NCI-H345 treated with DMSO at 0.1 percent for 48 hours (cell line): ENCODE measurements around the gene TPI1.

Experiments used
- DNase-seq: peaks from one replicate; lab custom pipeline; 2025; ENCODE audit not compliant: unreplicated experiment; lab: John Stamatoyannopoulos, UW

TPI1 gene

DNA sequence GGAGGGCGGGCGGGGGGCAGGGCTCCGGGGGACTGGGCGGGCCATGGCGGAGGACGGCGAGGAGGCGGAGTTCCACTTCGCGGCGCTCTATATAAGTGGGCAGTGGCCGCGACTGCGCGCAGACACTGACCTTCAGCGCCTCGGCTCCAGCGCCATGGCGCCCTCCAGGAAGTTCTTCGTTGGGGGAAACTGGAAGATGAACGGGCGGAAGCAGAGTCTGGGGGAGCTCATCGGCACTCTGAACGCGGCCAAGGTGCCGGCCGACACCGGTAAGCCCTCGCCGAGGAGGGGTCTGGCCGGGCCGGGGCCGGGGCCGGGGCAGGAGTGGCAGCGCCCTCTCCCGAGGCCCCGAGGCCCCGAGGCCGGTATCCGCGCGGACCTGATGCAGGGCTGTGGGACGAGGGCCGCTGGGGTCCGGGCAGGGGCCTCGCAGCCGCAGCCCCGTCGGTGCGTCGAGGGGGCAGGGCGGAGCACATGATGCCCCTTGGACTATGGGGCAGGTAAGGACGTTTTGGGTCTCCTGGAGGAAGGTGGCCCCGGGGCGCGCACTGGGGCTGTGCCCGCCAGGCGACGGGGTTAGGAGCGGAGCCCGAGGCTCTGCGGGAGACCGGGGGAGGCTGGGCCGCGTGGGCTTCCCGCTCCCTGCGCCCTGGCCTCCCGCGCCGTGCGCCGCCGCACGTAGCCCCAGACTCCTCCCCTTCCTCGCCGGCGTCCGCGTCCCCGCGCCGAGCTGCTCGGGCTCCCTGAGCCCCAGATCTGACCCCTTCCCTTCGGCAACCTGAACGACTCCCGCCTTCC lies at the start of gene TPI1:
TSS of gene TPI1 (plus strand) at position 119 of the 798 bp plus-strand sequence. CDS start at position 155, 36 bp downstream.
- peak; percentile 41 for DNase-seq

DNA sequence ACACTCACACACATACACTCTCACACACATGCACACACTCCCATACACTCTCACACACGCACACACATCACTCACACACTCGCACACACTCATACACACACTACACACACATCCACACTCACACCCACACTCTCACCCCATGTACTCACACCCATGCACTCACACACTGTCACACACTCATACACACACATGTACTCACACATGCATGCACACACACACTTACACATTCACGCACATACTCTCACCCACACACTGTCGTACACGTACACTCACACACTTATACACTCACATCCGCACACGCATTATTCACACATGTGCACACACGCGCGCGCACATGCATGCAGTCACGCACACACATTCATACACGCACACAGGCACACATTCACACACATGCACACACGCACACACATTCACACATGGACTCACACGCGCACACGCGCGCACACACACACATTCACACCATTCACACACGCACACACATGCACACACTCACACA lies 49.6 kb upstream of the TPI1 start:
- DNase-seq, result no peak

DNA sequence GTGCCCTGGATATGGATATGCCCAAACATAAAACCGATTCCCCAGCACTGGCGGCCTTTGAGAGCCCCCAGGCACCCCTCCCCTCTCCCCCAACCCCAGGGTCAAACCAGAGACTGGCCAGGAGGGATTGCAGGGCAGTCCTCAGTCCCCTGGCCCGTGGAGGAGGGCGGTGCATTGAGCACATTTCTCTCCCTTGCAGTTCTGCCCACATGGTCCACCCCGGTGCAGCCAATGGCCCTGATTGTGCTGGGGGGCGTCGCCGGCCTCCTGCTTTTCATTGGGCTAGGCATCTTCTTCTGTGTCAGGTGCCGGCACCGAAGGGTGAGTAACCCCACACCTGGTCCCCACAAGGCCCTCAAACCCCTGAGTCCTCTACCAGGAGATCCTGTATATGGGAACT lies 49.1 kb upstream of the TPI1 start:
- DNase-seq, result no peak

DNA sequence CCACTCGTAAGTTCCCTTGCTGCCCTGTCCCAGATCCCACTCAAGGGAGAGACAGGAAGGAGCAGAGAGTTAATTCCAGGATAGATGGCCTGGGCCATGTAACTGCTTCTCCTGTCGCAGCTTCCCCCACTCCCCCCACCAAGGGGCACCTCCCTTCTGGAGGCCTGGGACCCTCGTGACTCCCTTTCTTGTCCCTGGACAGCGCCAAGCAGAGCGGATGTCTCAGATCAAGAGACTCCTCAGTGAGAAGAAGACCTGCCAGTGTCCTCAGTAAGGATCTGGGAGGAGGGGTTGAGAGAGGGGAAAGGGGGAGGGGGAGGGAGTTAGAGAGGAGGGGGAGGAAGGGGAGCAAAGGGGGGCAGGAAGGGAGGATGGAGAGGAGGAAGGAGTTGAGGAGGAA lies 48.7 kb upstream of the TPI1 start:
- DNase-seq, result no peak

DNA sequence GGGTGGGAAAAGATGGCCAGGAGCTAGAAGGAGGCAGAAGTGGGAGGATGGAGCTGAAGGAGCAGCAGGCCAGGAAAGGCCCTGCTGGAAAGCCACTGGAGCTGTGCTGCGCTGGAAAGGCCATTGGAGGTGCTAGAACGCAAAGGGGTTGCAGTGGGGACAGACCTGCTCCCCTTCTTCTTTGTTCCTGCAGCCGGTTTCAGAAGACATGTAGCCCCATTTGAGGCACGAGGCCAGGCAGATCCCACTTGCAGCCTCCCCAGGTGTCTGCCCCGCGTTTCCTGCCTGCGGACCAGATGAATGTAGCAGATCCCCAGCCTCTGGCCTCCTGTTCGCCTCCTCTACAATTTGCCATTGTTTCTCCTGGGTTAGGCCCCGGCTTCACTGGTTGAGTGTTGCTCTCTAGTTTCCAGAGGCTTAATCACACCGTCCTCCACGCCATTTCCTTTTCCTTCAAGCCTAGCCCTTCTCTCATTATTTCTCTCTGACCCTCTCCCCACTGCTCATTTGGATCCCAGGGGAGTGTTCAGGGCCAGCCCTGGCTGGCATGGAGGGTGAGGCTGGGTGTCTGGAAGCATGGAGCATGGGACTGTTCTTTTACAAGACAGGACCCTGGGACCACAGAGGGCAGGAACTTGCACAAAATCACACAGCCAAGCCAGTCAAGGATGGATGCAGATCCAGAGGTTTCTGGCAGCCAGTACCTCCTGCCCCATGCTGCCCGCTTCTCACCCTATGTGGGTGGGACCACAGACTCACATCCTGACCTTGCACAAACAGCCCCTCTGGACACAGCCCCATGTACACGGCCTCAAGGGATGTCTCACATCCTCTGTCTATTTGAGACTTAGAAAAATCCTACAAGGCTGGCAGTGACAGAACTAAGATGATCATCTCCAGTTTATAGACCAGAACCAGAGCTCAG lies 48.0 kb upstream of the TPI1 start:
- no peak for DNase-seq

DNA sequence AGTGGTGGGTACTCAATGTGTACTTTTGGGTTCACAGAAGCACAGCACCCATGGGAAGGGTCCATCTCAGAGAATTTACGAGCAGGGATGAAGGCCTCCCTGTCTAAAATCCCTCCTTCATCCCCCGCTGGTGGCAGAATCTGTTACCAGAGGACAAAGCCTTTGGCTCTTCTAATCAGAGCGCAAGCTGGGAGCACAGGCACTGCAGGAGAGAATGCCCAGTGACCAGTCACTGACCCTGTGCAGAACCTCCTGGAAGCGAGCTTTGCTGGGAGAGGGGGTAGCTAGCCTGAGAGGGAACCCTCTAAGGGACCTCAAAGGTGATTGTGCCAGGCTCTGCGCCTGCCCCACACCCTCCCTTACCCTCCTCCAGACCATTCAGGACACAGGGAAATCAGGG lies 47.2 kb upstream of the TPI1 start:
- DNase-seq, result no peak

DNA sequence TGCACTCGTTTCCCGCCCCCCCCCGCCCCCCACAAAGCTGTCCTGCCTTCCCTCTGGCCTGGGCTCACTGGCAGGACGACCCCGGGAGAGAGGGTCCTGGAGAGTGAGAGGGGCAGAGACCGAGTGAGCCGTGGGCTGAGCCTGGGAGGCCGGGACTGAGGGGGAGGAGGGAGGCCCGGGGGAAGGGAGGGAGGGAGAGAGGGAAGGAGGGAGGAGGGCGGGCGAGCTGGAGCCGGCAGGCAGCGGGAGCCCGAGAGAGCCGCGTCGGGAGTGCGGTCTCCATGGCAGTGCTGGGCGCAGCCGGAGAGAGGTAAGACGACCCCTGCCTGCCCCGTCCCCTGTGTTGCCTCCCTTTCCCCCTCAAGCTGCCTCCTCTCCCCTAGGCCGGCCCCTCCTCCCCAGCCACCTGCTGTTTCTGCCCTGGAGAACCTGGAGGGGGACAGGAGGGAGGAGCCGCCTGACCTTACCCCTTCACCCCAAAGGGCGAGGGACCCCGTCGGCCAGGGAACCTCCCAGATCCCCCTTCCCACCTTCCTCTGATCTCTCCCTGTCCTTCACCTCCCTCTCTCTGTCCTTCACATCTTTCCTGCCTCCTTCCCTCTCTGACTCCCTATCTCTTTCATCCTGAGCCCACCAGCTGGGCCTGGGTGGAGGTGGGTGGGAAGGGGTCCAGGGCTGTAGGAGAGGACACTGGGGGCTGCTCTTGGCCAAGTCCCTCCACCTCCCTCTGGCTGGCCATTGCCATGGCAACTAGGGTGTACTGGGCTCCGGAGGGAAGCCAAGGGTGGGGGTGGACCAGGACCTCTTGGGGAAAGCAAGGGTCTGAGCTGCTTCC lies 45.5 kb upstream of the TPI1 start, which contains the start of gene GPR162:
TSS of gene GPR162 (plus strand) at position 231 of the 835 bp plus-strand sequence. CDS start 2,078 bp downstream, outside the sequence.
- DNase-seq, result peak; percentile 24

DNA sequence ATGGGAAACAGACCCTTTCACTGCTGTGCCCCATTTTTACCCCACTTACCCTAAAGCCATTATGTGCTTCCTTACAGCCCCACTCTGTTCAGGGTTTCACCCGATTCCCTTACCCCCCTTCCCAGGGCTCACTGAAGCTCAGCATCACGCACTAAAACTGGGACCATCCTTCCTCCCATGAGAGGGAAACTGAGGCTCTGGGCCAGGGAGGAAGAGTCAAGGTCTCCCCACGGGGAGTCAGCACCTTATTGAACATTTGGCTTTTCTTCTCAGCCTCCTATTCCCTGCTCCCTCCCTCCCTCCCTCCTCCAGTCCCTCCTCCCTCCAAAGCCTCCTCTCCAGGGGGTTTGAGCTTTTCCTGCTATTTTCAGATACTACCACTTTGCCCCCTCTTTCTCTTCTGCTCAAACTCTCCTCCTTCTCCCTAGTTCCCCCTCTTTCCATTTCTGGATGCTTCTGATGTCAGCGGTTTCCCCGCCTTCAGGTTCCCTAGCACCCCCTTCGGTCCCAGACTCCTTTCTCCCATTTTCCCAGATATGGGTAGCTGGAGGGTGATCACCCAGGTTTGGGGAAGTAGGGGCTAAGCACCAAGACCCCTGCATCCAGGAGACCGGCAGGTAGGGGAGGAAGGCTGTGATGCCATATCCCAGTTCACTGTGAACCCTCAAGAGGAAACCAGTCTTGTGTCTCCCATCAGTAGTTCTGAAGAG lies 44.8 kb upstream of the TPI1 start:
- DNase-seq, result no peak

DNA sequence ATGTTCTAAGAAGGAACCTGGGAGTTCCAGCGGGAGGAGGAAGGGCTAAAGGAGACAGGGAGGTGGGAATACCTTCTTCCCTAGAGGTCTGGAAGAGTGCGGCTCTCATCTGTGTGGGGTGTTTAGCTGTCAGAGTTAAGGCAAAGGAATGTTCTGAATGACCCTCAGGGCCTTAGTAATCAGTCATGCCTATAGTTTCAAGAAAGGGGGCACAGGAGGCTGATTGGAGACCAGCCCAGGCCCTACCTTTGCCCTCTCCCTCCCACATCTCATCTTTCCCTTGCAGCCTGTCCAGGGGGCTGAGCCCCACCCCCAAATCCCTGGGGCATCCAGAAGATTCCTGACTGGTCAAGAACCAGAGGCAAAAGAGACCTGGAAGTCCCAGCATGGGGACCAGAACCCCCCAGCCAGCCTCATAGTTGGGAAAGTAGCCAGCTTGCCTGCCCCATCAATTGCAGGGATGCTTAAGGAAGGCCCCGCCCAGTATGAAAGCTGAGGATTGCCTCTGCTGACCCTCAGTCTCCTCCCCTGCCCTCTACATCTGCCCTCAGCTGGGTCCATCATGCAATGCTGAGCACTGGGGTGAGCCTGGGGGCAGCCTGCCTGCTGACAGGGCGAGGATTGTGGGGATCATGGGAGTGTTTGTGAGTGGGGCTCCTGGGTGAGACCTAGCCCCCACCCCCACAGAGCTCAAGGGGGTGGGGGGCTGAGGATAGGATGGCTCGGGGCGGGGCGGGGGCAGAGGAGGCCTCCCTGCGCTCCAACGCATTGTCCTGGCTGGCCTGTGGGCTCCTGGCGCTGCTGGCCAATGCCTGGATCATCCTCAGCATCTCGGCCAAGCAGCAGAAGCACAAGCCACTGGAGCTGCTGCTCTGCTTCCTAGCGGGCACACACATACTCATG lies 43.9 kb upstream of the TPI1 start:
- DNase-seq, result no peak

DNA sequence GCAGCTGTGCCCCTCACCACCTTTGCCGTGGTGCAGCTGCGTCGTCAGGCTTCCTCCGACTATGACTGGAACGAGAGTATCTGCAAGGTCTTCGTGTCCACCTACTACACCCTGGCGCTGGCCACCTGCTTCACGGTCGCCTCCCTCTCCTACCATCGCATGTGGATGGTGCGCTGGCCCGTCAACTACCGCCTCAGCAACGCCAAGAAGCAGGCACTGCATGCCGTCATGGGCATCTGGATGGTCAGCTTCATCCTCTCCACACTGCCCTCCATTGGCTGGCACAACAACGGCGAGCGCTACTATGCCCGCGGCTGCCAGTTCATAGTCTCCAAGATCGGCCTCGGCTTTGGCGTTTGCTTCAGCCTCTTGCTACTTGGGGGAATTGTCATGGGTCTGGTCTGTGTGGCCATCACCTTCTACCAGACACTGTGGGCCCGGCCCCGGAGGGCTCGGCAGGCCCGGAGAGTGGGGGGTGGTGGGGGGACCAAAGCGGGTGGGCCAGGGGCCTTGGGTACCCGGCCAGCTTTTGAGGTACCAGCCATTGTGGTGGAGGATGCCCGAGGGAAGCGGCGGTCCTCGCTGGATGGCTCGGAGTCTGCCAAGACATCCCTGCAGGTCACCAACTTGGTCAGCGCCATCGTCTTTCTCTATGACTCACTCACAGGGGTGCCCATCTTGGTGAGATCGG lies 43.1 kb upstream of the TPI1 start:
- DNase-seq, result no peak

DNA sequence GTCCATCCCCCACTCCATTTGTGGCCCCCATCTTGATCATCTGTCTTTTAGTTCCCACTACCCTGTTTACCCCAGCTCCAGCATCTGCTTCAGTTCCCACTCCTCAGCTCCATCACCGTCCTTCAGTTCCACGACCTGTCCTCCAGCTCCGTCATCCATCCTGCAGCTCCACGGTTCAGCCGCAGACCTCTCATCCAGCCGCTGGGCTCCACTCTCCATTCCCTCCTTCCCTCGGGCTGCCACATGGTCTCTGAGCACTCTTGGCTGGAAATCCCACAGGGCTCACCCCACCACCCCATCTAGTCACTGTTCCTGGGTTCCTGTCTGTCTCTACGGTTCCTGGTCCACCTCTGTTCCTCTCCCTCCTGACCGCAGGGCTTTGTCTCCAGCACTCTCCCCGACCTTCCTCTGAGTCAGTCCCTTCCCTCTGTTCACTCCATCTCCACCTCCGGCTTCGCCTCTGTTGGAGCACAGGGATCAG lies 42.4 kb upstream of the TPI1 start:
- no peak for DNase-seq

DNA sequence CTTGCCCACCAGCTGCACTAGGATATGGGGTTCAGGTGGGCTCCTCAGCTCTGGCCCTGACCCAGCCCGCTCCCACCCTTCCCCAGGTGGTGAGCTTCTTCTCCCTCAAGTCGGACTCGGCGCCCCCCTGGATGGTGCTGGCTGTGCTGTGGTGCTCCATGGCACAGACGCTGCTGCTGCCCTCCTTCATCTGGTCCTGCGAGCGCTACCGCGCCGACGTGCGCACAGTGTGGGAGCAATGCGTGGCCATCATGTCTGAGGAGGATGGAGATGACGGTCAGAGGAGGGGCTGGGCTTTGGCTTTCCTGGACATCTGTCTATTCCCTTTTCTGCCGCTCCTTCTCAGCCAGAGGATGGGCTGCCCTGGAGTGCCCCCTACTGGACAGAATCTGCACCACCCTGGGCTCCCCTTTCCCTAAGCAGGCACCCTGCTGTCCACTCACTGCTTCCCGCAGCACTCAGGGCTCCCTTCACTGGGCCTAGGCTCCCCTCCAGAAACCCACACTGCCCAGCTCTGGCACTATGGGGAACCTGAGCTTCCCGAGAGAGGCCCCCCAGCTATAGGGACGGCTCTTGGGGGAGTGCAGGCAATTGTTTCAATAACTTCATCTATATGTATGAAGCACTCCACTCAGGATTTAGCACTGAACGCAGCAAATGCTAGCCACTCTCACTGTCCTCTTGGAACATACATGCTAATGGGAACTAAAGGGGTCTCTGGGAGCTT lies 41.8 kb upstream of the TPI1 start:
- peak; percentile 42 for DNase-seq

DNA sequence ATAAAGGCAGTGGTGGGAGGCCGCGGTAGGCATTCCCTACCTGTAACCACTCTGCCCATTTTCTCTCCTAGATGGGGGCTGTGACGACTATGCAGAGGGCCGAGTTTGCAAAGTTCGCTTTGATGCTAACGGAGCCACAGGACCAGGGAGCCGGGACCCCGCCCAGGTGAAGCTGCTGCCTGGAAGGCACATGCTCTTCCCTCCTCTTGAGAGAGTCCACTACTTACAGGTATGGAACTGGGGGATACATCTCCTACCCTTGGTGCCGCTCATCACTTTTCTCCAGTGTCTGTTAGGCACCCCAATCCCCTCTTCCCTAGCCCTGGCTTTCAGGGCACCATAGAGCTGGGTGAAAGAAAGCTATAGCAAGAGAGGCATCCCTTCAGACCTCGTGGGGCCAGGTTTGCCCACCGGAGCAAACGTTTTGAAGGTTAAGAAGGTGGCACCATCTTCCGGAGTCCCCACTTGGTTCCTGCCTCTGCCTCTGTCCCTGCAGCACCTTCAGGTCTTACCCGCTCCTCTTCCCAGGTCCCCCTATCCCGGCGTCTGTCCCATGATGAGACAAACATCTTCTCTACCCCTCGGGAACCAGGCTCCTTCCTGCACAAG lies 41.1 kb upstream of the TPI1 start:
- DNase-seq, result no peak

DNA sequence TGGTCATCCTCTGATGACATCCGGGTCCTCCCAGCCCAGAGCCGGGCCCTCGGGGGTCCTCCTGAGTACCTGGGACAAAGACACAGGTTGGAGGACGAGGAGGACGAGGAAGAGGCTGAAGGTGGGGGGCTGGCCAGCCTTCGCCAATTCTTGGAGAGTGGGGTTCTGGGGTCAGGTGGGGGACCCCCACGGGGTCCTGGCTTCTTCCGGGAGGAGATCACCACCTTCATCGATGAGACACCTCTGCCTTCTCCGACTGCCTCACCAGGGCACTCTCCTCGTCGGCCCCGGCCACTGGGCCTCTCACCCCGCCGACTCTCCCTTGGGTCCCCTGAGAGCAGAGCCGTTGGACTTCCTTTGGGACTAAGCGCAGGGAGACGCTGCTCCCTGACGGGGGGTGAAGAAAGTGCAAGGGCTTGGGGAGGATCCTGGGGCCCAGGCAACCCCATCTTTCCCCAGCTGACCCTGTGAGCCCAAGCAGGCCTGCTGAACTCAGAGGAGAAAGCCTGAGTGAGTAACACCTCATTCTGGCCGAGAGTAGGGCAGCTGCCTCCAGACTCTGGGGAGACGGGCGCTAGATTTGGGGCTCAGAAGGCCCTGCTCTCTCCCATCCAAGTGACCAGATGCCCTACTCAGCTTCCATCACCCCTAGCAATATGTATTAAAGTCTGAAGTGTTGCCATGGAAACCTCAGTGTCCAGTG lies 40.4 kb upstream of the TPI1 start:
- DNase-seq, result no peak

DNA sequence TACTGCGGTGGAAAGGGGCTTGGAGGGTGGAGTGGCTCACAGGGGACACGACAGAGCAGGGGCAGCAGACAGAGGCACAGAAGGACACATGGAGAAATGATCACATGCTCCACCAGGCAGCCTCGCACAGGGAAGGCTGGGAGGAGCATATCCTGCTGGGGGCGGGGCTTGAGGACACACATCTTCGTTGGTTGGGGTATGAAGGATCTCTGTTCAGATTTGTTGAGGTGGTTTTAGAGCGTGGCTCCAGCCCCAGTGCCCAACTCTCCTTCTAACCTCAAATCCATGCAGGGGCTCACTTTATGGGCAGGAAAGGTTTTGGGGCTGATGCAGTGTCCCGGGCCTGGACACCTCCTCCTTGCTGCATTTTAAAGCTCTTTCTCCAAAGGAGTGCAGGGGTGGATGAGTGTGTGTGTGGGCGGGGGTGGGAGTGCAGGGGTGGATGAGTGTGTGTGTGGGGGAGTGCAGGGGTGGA lies 39.9 kb upstream of the TPI1 start:
- DNase-seq, result peak; percentile 65

DNA sequence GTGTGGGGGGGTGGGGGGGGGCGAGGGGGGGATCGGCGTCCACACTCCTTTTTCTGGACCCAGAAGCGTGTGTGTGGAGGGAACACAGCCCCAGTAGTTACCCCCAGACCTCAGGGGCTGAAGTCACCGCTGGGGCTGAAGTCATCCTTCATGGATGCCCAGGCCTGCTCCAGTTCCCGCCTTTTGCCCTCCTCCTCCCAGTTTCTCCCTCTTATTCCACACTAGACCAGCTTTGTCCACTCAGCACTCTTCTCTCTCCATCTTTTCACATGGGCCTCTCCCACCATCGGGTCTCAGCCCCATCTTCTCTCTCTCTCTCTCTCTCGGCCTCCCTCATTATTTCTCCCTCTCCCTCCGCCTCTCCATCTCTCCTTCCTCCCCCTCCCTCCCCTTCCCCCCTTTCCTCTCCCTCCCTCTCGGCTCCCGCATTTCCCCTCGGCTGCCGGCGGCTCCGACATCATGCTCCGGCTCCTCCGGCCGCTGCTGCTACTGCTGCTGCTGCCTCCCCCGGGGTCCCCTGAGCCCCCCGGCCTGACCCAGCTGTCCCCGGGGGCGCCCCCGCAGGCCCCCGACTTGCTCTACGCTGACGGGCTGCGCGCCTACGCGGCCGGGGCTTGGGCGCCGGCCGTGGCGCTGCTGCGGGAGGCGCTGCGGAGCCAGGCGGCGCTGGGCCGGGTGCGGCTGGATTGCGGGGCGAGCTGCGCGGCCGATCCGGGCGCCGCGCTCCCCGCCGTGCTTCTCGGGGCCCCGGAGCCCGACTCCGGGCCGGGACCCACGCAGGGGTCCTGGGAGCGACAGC lies 39.1 kb upstream of the TPI1 start, which contains the start of gene P3H3:
TSS of gene P3H3 (plus strand) at position 426 of the 799 bp plus-strand sequence. CDS start at position 460, 34 bp downstream.
- DNase-seq, result peak; percentile 13
